Measurements from ENCODE around the gene C11orf91.

The C11orf91 gene

DNA sequence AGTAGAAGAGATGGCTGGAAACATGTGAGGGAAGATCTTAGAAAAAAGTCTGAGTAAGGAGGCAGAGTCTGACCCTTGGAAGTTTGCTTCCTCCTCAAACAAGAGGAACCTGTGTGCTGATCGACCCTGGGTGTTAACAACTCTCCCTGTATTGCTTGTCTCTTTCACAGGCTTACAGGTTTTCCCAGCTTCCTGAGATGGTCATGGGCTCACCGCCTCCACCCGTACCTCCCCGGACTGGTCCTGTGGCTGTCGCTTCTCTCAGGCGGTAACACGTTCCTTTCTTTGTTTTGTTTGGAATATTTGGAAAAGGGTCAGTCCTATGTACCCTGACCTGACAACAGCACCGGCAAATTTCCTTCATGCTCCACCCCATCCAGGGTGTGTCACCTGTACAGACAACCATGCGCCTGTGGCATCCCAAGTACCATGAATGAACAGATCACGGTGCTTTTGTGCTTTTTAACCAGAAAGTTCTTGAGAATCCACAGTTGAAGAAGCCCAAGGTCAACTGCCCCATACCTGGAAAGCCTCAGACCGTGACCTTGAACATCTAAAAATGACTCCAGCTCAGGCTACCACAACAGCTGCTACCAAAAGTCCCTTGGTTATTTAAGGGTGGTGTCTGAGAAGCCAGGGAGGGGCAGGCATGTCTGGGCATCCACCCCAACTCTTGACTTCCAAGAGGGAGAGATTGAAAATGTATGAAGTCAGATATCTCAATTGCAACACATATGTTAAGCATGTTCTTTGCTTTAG, 44.6 kb downstream of the C11orf91 start:
- TF ChIP-seq, protein P1, sequence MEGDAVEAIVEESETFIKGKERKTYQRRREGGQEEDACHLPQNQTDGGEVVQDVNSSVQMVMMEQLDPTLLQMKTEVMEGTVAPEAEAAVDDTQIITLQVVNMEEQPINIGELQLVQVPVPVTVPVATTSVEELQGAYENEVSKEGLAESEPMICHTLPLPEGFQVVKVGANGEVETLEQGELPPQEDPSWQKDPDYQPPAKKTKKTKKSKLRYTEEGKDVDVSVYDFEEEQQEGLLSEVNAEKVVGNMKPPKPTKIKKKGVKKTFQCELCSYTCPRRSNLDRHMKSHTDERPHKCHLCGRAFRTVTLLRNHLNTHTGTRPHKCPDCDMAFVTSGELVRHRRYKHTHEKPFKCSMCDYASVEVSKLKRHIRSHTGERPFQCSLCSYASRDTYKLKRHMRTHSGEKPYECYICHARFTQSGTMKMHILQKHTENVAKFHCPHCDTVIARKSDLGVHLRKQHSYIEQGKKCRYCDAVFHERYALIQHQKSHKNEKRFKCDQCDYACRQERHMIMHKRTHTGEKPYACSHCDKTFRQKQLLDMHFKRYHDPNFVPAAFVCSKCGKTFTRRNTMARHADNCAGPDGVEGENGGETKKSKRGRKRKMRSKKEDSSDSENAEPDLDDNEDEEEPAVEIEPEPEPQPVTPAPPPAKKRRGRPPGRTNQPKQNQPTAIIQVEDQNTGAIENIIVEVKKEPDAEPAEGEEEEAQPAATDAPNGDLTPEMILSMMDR (conservative IDR thresholded peaks at IDR 0.05), result no peak

GRCh38 chr11:33654594-33654993, 46.0 kb downstream of the C11orf91 start:
- H3K27ac ChIP-seq, result no peak overlapping the region
- TF ChIP-seq, protein P1 (conservative IDR thresholded peaks at IDR 0.05), result no peak

More for the DNA sequence above, 44.6 kb downstream of the C11orf91 start:
- no peak overlapping the region for H3K27ac ChIP-seq

- no peak overlapping the region for H3K27ac ChIP-seq
- TF ChIP-seq, protein P1 (conservative IDR thresholded peaks at IDR 0.05), result no peak
Measured at GRCh38 chr11:33652930-33653329, 47.7 kb downstream of the C11orf91 start.

GRCh38 chr11:33652431-33652830, 48.2 kb downstream of the C11orf91 start:
- TF ChIP-seq, protein P1 (conservative IDR thresholded peaks at IDR 0.05), result no peak

GRCh38 chr11:33651990-33652389, 48.6 kb downstream of the C11orf91 start:
- no peak overlapping the region for H3K27ac ChIP-seq
- TF ChIP-seq, protein P1 (conservative IDR thresholded peaks at IDR 0.05), result no peak

More at GRCh38 chr11:33652431-33652830, 48.2 kb downstream of the C11orf91 start:
- H3K27ac ChIP-seq, result no peak overlapping the region

DNA sequence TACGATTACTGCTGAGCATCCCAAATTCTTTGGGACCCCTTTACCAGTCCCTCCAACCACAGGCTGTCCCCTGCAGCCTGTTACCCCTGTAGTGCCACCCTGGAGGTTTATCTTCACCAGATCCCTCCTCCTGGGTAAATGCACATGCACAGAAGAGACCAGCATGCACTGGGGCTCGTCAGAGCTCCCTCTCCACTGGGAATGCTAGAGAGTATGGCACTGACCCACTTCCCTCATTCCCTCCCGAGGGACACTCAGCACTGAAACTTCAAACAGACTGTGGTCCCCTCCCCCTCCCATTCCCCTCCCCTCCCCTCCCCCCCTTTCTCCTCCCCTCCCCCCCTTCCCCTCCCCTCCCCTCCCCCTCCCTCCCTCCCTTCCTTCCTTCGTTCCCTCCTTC, 49.1 kb downstream of the C11orf91 start:
- TF ChIP-seq, protein P1 (conservative IDR thresholded peaks at IDR 0.05), result no peak
- H3K27ac ChIP-seq, result no peak overlapping the region

DNA sequence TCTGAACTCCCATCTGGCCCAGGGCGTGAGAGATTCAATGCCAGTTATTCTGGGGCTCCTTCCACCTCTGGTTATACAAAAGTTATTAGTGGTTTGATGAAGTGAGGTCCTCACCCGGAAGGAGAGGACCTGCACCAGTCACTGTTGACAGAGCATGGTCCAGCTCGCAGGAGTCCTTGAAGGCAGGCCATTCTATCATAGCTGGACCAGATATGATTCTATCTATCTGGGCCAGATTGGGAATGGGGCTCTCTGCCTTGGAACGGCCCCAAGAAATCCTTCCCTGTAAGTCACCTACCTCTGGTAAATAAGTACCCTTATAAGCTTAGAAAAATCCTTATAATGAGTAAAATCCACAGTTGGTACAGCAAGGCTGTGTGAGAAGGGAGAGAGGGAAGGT, 50.7 kb downstream of the C11orf91 start:
- TF ChIP-seq, protein P1 (conservative IDR thresholded peaks at IDR 0.05), result no peak
- H3K27ac ChIP-seq, result no peak overlapping the region
